ENCODE measurements around the gene ABHD11.

GRCh38 chr7:73700069-73700423 is 38.6 kb downstream of the ABHD11 start:
- TF ChIP-seq CTCF (IDR thresholded peaks at IDR 0.05 in 8 of 11, conservative IDR thresholded peaks at IDR 0.05 in 3 of 11) (no peak), POLR2A (IDR thresholded peaks at IDR 0.05) (no peak)
